PFSK-1 (cell line): ENCODE data around the gene MTCH2.

Experiments used
- FOXP2 ChIP-seq: optimal IDR thresholded peaks from 2 replicates; pipeline ENCODE3; 2011; ENCODE audit warnings: borderline replicate concordance, control low read depth, inconsistent platforms; ENCODE audit not compliant: insufficient read depth; ENCODE audit errors: extremely low read length, extremely low read depth
- POLR2AphosphoS5 ChIP-seq: IDR thresholded peaks from 2 replicates; pipeline ENCODE4 v1.6.1; 2012; ENCODE audit warnings: low read depth, mild to moderate bottlenecking, control low read depth, low read length, moderate library complexity
- REST ChIP-seq, 2 experiments: IDR thresholded peaks; 2 replicates each; pipeline versions ENCODE4 v1.6.1 to v1.8.0; 2011 to 2012; ENCODE audit warnings: low read depth in 2 of 2, low read length in 2 of 2, control low read depth in 1 of 2, inconsistent platforms in 1 of 2, mild to moderate bottlenecking in 1 of 2, moderate library complexity in 1 of 2; ENCODE audit not compliant: insufficient read depth in 1 of 2
- SIN3A ChIP-seq: IDR thresholded peaks from 2 replicates; pipeline ENCODE4 v1.6.1; 2012; ENCODE audit warnings: mild to moderate bottlenecking, low read length, moderate library complexity, borderline replicate concordance; ENCODE audit not compliant: insufficient read depth
- TAF1 ChIP-seq: IDR thresholded peaks from 2 replicates; pipeline ENCODE4 v1.6.1; 2012; ENCODE audit warnings: low read length, control low read depth, borderline replicate concordance; ENCODE audit not compliant: insufficient read depth

Gene MTCH2

DNA sequence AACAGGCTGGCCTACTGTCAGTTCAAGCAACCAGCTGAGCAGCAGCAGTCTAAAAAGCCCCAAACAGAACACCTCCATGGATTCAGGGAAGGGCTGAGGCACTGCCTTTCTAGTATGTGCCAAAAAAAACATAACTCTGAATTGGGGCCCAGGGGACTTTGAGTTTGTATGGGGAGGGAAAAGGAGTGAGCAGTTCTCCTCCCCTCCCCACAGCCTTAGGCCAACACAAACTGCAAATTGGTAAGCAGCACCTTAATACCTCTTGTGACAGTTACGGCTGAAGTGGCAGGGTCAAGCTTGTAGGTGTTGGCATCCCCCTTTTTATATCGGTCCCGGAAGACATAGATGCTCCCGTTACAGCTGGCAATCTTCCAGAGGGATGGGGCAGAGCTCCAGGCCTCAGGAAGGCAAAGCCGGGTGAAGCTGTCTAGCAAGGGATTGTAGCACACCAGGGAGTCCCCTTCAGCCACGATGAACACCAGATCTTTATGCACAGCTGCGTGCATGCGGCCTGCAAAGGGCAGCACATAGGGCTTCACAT lies 69.6 kb downstream of the MTCH2 start:
- TF ChIP-seq POLR2AphosphoS5: no peak
- no peak for TF ChIP-seq SIN3A
- no peak for TF ChIP-seq TAF1
- TF ChIP-seq REST (IDR thresholded peaks at IDR 0.05; ENCODE audit: insufficient read depth in 1 of 2, low read depth in 2 of 2, low read length in 2 of 2): no peak
- no peak for TF ChIP-seq FOXP2

- no peak for TF ChIP-seq FOXP2
- TF ChIP-seq POLR2AphosphoS5: no peak
- no peak for TF ChIP-seq TAF1
- no peak for TF ChIP-seq REST (IDR thresholded peaks at IDR 0.05; ENCODE audit: insufficient read depth in 1 of 2, low read depth in 2 of 2, low read length in 2 of 2)
- TF ChIP-seq SIN3A: no peak
These were observed 70.5 kb downstream of the MTCH2 start for GRCh38 chr11:47571895-47572294.

DNA sequence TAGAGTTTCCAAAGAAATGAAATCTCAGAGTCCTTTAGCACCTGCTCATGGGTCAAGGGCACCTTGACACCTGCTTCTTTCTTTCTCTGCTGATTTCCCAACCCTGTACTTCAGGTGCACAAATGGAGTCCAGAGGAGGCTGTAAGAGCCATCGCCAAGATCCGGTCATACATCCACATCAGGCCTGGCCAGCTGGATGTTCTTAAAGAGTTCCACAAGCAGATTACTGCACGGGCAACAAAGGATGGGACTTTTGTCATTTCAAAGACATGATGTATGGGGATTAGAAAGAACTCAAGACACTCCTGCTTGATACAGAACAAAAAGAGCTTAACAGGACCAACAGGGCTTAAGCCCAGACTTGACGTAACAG lies 71.0 kb downstream of the MTCH2 start:
- TF ChIP-seq REST (IDR thresholded peaks at IDR 0.05; ENCODE audit: insufficient read depth in 1 of 2, low read depth in 2 of 2, low read length in 2 of 2) (no peak), FOXP2 (no peak), SIN3A (no peak), TAF1 (no peak), POLR2AphosphoS5 (no peak)

DNA sequence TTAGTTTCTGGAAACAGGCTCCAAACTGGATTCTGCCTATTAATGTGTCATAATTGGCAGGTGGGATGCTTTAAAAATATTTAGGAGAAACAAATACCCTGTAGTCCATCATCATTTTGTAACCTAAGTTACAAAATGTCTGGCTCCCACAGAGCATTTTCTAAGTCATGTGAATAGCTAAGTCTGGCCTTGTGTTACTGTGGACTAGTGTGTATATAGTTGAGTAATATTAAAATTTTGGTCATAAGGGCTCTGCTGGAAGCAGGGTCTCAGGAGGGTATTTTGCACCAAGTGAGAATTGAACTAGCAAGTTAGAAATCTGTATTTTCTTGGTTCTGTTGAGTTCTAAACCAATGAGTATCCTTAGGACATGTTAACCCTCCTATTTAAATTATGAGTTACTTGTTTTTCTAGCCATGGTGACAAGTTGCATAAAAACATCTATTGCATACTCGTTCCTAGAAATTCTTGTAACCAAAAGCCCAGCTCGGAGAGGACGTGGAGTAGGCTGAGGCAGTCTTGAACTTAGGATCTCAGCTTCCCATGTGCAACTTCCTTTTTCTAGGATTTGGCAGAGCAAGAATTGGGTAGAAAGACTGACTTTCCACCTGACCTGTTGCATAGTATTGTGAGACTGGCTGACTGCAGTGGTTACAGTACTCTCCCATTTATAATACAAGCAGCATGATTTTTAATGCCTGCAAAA lies 71.6 kb downstream of the MTCH2 start:
- TF ChIP-seq TAF1 (no peak), FOXP2 (no peak), REST (IDR thresholded peaks at IDR 0.05; ENCODE audit: insufficient read depth in 1 of 2, low read depth in 2 of 2, low read length in 2 of 2) (no peak), POLR2AphosphoS5 (no peak), SIN3A (no peak)

- TF ChIP-seq SIN3A (no peak), TAF1 (no peak), REST (IDR thresholded peaks at IDR 0.05; ENCODE audit: insufficient read depth in 1 of 2, low read depth in 2 of 2, low read length in 2 of 2) (no peak), POLR2AphosphoS5 (no peak), FOXP2 (no peak)
These were observed 72.7 kb downstream of the MTCH2 start for GRCh38 chr11:47569646-47570045.
